SK-N-SH treated with all-trans-retinoic acid at 6 μM for 48 hours (cell line): ENCODE data around the gene DNAH9.

Experiments
- CSRNP3 ChIP-seq: fragments of 250-450 bp; sonication (Bioruptor Pico); IDR thresholded peaks from 2 replicates; pipeline ENCODE4 v1.5.1; 2021; ENCODE audit warnings: mild to moderate bottlenecking, moderate library complexity
- ISL1 ChIP-seq: fragments of 250-450 bp; sonication (Bioruptor Pico); IDR thresholded peaks from 2 replicates; pipeline ENCODE4 v2.1.2; 2022; ENCODE audit warnings: mild to moderate bottlenecking, moderate library complexity

GRCh38 chr17:11701911-11702310 lies 103.6 kb downstream of the DNAH9 start:
- no peak for TF ChIP-seq ISL1 (CRISPR knock-in tag)
- no peak for TF ChIP-seq CSRNP3
